ENCODE measurements around the gene DNAJC24. TPM values are rescaled to one million over a fixed set of nuclear protein-coding genes. Genes with fewer than 3 reads are reported as not detected.

Gene DNAJC24
- polyA plus RNA-seq, 3 donors, result 3.4 to 4.8 (median 4.4) TPM

GRCh38 chr11:31455177-31455576, 85.5 kb downstream of the DNAJC24 start:
- H3K79me2 ChIP-seq (ENCODE audit: insufficient read depth, low read length), result no peaks in the 10 kb centered on the region
- peaks cover 5 to 9% of the 10 kb centered on the region in 2 donors for H3K36me3 Mint-ChIP-seq
- TF ChIP-seq CTCF (IDR thresholded peaks at IDR 0.05), result no peak
- H3K4me2 ChIP-seq (replicated peaks; ENCODE audit: extremely low read depth, low read length, poor library complexity, severe bottlenecking), result no peak overlapping the region
- no CpG with 5 or more reads among the region's 3 CpGs for WGBS (ENCODE audit: insufficient coverage)
- no peaks in the 10 kb centered on the region for H3K27me3 Mint-ChIP-seq (ENCODE audit: low read depth in 3 of 3)
- DNase-seq, result no peak
- intact Hi-C loops (cut with micrococcal nuclease), result no loop called here
- H3K27me3 ChIP-seq (ENCODE audit: control insufficient read depth in 2 of 2, insufficient read depth in 2 of 2, low read length in 2 of 2), result no peaks in the 10 kb centered on the region
- H3K27ac ChIP-seq (ENCODE audit: low read depth in 1 of 2, low read length in 2 of 2), result no peak overlapping the region
- no peaks in the 10 kb centered on the region for H3K4me1 ChIP-seq (ENCODE audit: control insufficient read depth in 1 of 2, insufficient read depth in 2 of 2, low read length in 2 of 2)
- H3K27ac Mint-ChIP-seq, result no peak overlapping the region
- no peaks in the 10 kb centered on the region for H3K9me3 Mint-ChIP-seq
- no peak overlapping the region for H2AFZ ChIP-seq (ENCODE audit: insufficient read depth, low read depth, low read length, poor library complexity, severe bottlenecking)
- no peaks in the 10 kb centered on the region for H4K20me1 ChIP-seq (ENCODE audit: insufficient read depth, low read length)
- H3K9ac ChIP-seq (ENCODE audit: insufficient read depth, low read length, poor library complexity, severe bottlenecking), result no peak overlapping the region
- no peaks in the 10 kb centered on the region for H3K36me3 ChIP-seq (replicated peaks in 1 of 2; ENCODE audit: control insufficient read depth in 1 of 2, insufficient read depth in 2 of 2, low read length in 2 of 2)
- no peaks in the 10 kb centered on the region for H3K4me1 Mint-ChIP-seq
- H3K4me3 ChIP-seq (replicated peaks in 1 of 3; ENCODE audit: low read depth in 2 of 3, low read length in 3 of 3), result no peak overlapping the region
- no peak overlapping the region for H3K4me3 Mint-ChIP-seq
- no peaks in the 10 kb centered on the region for H3K9me3 ChIP-seq (replicated peaks in 1 of 2; ENCODE audit: control insufficient read depth in 1 of 2, insufficient read depth in 1 of 2, low read length in 2 of 2)

- Histone ChIP-seq H2AFZ (ENCODE audit: insufficient read depth, low read depth, low read length, poor library complexity, severe bottlenecking) (no peak overlapping the region), H4K20me1 (ENCODE audit: insufficient read depth, low read length) (no peaks in the 10 kb centered on the region), H3K27me3 (ENCODE audit: control insufficient read depth in 2 of 2, insufficient read depth in 2 of 2, low read length in 2 of 2) (no peaks in the 10 kb centered on the region), H3K9ac (ENCODE audit: insufficient read depth, low read length, poor library complexity, severe bottlenecking) (no peak overlapping the region), H3K9me3 (replicated peaks in 1 of 2; ENCODE audit: control insufficient read depth in 1 of 2, insufficient read depth in 1 of 2, low read length in 2 of 2) (no peaks in the 10 kb centered on the region), H3K4me3 (replicated peaks in 1 of 3; ENCODE audit: low read depth in 2 of 3, low read length in 3 of 3) (no peak overlapping the region), H3K4me1 (ENCODE audit: control insufficient read depth in 1 of 2, insufficient read depth in 2 of 2, low read length in 2 of 2) (no peaks in the 10 kb centered on the region), H3K36me3 (replicated peaks in 1 of 2; ENCODE audit: control insufficient read depth in 1 of 2, insufficient read depth in 2 of 2, low read length in 2 of 2) (no peaks in the 10 kb centered on the region), H3K79me2 (ENCODE audit: insufficient read depth, low read length) (no peaks in the 10 kb centered on the region), H3K4me2 (replicated peaks; ENCODE audit: extremely low read depth, low read length, poor library complexity, severe bottlenecking) (no peak overlapping the region), H3K27ac (ENCODE audit: low read depth in 1 of 2, low read length in 2 of 2) (no peak overlapping the region)
- 100% methylated on average over 2 of the region's 3 CpGs for WGBS (ENCODE audit: insufficient coverage)
- H3K36me3 Mint-ChIP-seq, result peaks cover 2 to 10% of the 10 kb centered on the region in 2 donors
- H3K9me3 Mint-ChIP-seq, result peaks cover 0 to 11% (median 10%) of the 10 kb centered on the region in 7 donors
- H3K4me1 Mint-ChIP-seq, result no peaks in the 10 kb centered on the region
- no peak overlapping the region for H3K4me3 Mint-ChIP-seq
- intact Hi-C loops (cut with micrococcal nuclease), result no loop called here
- no peak for DNase-seq
- no peaks in the 10 kb centered on the region for H3K27me3 Mint-ChIP-seq (ENCODE audit: low read depth in 3 of 3)
- no peak for TF ChIP-seq CTCF (IDR thresholded peaks at IDR 0.05)
- no peak overlapping the region for H3K27ac Mint-ChIP-seq
These were observed 94.8 kb downstream of the DNAJC24 start for GRCh38 chr11:31464436-31464835.

All from CD14-positive monocyte (primary cell).